ENCODE data around the gene TGFBR3.

The TGFBR3 gene

DNA sequence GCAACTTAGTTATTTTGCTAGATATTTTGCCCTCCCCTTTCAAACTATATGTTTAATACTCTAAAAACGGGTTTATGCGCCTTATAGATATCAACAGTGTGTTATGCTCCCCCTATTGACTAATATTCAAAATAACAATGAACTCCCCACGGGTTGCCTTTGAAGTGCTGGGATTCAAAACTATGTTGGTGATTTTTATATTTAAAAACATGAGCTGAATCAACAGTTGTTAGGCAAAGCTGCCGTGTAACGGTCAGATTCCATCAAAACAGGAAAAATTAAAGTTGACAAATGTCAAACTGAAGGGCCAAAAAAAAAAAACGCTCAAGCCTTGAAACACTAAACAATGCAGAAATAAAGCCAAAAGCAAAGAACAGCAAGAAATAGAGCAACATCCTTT lies 2.5 kb downstream of the TGFBR3 start:
- Histone ChIP-seq H2AFZ (ENCODE audit: insufficient read depth, low read length, poor library complexity) (no peak overlapping the region), H3K27ac (ENCODE audit: low read depth, low read length) (no peak overlapping the region), H2BK120ac (ENCODE audit: insufficient read depth, low read length, poor library complexity) (no peak overlapping the region), H3K79me2 (ENCODE audit: control insufficient read depth, insufficient read depth, low read length, poor library complexity) (peaks cover 7% of the 10 kb centered on the region), H3K14ac (ENCODE audit: low read length) (no peak overlapping the region), H3K27me3 (ENCODE audit: insufficient read depth, low read length) (peaks cover 11% of the 10 kb centered on the region), H3K4ac (ENCODE audit: low read depth, low read length) (no peak overlapping the region), H3K9ac (ENCODE audit: low read length) (no peak overlapping the region), H2BK12ac (ENCODE audit: low read length) (no peak overlapping the region), H4K12ac (ENCODE audit: low read depth, low read length) (no peak overlapping the region), H4K8ac (ENCODE audit: low read depth, low read length) (no peak overlapping the region), H3K9me3 (ENCODE audit: insufficient read depth, low read depth, low read length) (peaks cover 2% of the 10 kb centered on the region), H2BK5ac (ENCODE audit: low read depth, low read length, poor library complexity) (no peak overlapping the region), H3K79me1 (ENCODE audit: low read length) (peaks cover 7% of the 10 kb centered on the region), H3K18ac (ENCODE audit: low read length) (no peak overlapping the region), H2AK5ac (ENCODE audit: low read length) (no peak overlapping the region), H3K4me1 (ENCODE audit: control insufficient read depth in 1 of 2, insufficient read depth in 2 of 2, low read length in 2 of 2) (peaks cover 2 to 10% of the 10 kb centered on the region in 2 experiments), H3K4me2 (ENCODE audit: low read length) (no peak overlapping the region), H3K36me3 (ENCODE audit: control insufficient read depth in 1 of 2, insufficient read depth in 2 of 2, low read length in 2 of 2) (no peaks in the 10 kb centered on the region), H3K23ac (ENCODE audit: low read length) (no peak overlapping the region), H4K91ac (ENCODE audit: low read depth, low read length) (no peak overlapping the region), H3K4me3 (ENCODE audit: low read depth, low read length) (no peak overlapping the region)
- no CpG with 5 or more reads among the region's 6 CpGs for WGBS (ENCODE audit: extremely low coverage, insufficient coverage, insufficient read length)
- DNase-seq = peak in 1 of 2 donors; percentile 59

DNA sequence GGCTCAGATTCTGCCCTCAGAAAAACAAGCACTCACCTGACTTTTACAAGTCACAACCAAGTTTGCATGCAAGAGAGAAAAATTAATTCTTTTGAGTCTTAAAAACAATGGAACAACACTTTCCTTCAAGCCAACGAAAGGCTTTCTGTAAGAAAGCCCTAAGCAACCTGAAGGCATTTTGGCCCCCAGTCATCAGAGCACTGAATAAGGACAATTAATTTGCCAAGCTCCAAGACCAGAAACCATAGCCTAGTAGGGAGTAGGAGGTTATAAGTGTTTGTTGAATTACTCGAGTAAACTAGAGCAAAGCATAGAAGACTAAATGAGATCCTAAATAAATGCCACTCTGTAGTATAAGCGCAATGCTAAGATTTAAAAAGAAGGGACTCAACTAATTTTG lies 4.7 kb downstream of the TGFBR3 start:
- Histone ChIP-seq H3K23ac (ENCODE audit: low read length) (no peak overlapping the region), H3K4me2 (ENCODE audit: low read length) (no peak overlapping the region), H2BK5ac (ENCODE audit: low read depth, low read length, poor library complexity) (no peak overlapping the region), H2AK5ac (ENCODE audit: low read length) (no peak overlapping the region), H3K9ac (ENCODE audit: low read length) (no peak overlapping the region), H3K27me3 (ENCODE audit: insufficient read depth, low read length) (peaks cover 11% of the 10 kb centered on the region), H3K36me3 (ENCODE audit: control insufficient read depth in 1 of 2, insufficient read depth in 2 of 2, low read length in 2 of 2) (no peaks in the 10 kb centered on the region), H2AFZ (ENCODE audit: insufficient read depth, low read length, poor library complexity) (no peak overlapping the region), H3K18ac (ENCODE audit: low read length) (no peak overlapping the region), H3K79me1 (ENCODE audit: low read length) (peaks cover 7% of the 10 kb centered on the region), H3K4me1 (ENCODE audit: control insufficient read depth in 1 of 2, insufficient read depth in 2 of 2, low read length in 2 of 2) (peaks cover 2 to 6% of the 10 kb centered on the region in 2 experiments), H3K4ac (ENCODE audit: low read depth, low read length) (no peak overlapping the region), H4K91ac (ENCODE audit: low read depth, low read length) (no peak overlapping the region), H3K14ac (ENCODE audit: low read length) (no peak overlapping the region), H2BK120ac (ENCODE audit: insufficient read depth, low read length, poor library complexity) (no peak overlapping the region), H3K4me3 (ENCODE audit: low read depth, low read length) (no peak overlapping the region), H3K27ac (ENCODE audit: low read depth, low read length) (no peak overlapping the region), H4K8ac (ENCODE audit: low read depth, low read length) (no peak overlapping the region), H4K12ac (ENCODE audit: low read depth, low read length) (no peak overlapping the region), H3K79me2 (ENCODE audit: control insufficient read depth, insufficient read depth, low read length, poor library complexity) (peaks cover 7% of the 10 kb centered on the region), H3K9me3 (ENCODE audit: insufficient read depth, low read depth, low read length) (peaks cover 2% of the 10 kb centered on the region), H2BK12ac (ENCODE audit: low read length) (no peak overlapping the region)
- DNase-seq = no peak
- WGBS (ENCODE audit: extremely low coverage, insufficient coverage, insufficient read length) = no CpG with 5 or more reads among the region's 3 CpGs

DNA sequence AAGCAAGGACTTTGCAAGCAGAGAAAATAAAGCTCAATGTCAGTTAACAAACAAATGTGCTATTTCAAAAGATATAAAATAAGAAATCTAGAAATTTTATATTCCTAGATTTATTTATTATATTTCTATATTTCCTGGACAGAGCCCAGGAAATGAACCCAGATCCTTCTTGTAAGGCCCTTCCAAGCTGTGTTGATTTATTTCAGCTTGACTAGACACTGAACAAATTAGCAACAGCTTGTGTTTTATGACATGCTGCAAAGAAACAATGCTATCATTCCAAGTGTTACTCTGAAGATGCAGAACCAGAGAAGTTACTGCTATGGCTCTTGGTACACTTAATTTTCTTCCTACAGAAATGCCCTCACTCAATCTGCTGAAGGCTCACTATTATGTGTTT lies 6.2 kb downstream of the TGFBR3 start:
- no peak overlapping the region for H4K8ac ChIP-seq (ENCODE audit: low read depth, low read length)
- H2AK5ac ChIP-seq (ENCODE audit: low read length) = no peak overlapping the region
- no peaks in the 10 kb centered on the region for H3K36me3 ChIP-seq (ENCODE audit: control insufficient read depth in 1 of 2, insufficient read depth in 2 of 2, low read length in 2 of 2)
- H3K9me3 ChIP-seq (ENCODE audit: insufficient read depth, low read depth, low read length) = no peaks in the 10 kb centered on the region
- DNase-seq = no peak
- no peak overlapping the region for H3K4me2 ChIP-seq (ENCODE audit: low read length)
- H2BK12ac ChIP-seq (ENCODE audit: low read length) = no peak overlapping the region
- H3K9ac ChIP-seq (ENCODE audit: low read length) = no peak overlapping the region
- no peak overlapping the region for H2BK5ac ChIP-seq (ENCODE audit: low read depth, low read length, poor library complexity)
- H3K79me2 ChIP-seq (ENCODE audit: control insufficient read depth, insufficient read depth, low read length, poor library complexity) = no peaks in the 10 kb centered on the region
- no peaks in the 10 kb centered on the region for H3K79me1 ChIP-seq (ENCODE audit: low read length)
- H3K4me3 ChIP-seq (ENCODE audit: low read depth, low read length) = no peak overlapping the region
- H3K18ac ChIP-seq (ENCODE audit: low read length) = no peak overlapping the region
- H3K4me1 ChIP-seq (ENCODE audit: control insufficient read depth in 1 of 2, insufficient read depth in 2 of 2, low read length in 2 of 2) = peaks cover 0 to under 1% of the 10 kb centered on the region in 2 experiments
- H3K27ac ChIP-seq (ENCODE audit: low read depth, low read length) = no peak overlapping the region
- H3K4ac ChIP-seq (ENCODE audit: low read depth, low read length) = no peak overlapping the region
- no peak overlapping the region for H3K14ac ChIP-seq (ENCODE audit: low read length)
- no peak overlapping the region for H2AFZ ChIP-seq (ENCODE audit: insufficient read depth, low read length, poor library complexity)
- H3K27me3 ChIP-seq (ENCODE audit: insufficient read depth, low read length) = peaks cover 3% of the 10 kb centered on the region
- H2BK120ac ChIP-seq (ENCODE audit: insufficient read depth, low read length, poor library complexity) = no peak overlapping the region
- no peak overlapping the region for H4K12ac ChIP-seq (ENCODE audit: low read depth, low read length)
- no peak overlapping the region for H3K23ac ChIP-seq (ENCODE audit: low read length)
- no peak overlapping the region for H4K91ac ChIP-seq (ENCODE audit: low read depth, low read length)

DNA sequence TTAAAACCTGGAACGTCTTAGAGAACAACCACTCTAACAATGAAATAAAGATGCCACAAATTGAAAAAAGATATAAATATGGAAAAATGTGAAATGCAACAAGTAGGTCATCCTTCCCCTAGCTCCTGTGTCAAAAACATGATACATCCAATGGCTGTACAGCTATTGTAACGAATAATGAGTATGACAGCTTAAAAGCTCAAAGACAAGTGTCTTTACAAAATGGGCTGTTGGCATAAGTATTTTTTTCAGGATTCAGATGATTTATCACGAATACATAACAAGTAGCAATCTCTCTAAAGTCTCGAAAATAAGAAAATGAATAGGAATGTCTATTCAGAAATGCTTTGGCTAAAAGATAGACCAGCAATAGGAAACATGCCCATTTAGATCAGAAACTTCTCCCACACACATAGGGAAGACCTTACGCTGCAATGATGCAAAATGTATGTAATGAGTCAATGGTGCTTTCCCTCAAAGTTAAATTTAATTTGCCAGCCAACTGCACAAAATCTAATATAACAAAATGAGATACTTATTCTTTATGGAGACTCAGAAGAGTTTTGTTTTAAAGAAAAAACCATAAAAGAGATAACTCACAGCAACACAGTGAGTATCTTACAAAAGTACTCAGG lies 8.3 kb downstream of the TGFBR3 start:
- H3K9me3 ChIP-seq (ENCODE audit: insufficient read depth, low read depth, low read length) = no peaks in the 10 kb centered on the region
- no peak overlapping the region for H3K4ac ChIP-seq (ENCODE audit: low read depth, low read length)
- no peak overlapping the region for H4K91ac ChIP-seq (ENCODE audit: low read depth, low read length)
- no peak overlapping the region for H3K27ac ChIP-seq (ENCODE audit: low read depth, low read length)
- H4K8ac ChIP-seq (ENCODE audit: low read depth, low read length) = no peak overlapping the region
- H3K36me3 ChIP-seq (ENCODE audit: control insufficient read depth in 1 of 2, insufficient read depth in 2 of 2, low read length in 2 of 2) = no peaks in the 10 kb centered on the region
- H3K14ac ChIP-seq (ENCODE audit: low read length) = no peak overlapping the region
- no peak overlapping the region for H2BK5ac ChIP-seq (ENCODE audit: low read depth, low read length, poor library complexity)
- no peak overlapping the region for H4K12ac ChIP-seq (ENCODE audit: low read depth, low read length)
- H2AFZ ChIP-seq (ENCODE audit: insufficient read depth, low read length, poor library complexity) = no peak overlapping the region
- no peaks in the 10 kb centered on the region for H3K27me3 ChIP-seq (ENCODE audit: insufficient read depth, low read length)
- no peak for DNase-seq
- no peak overlapping the region for H3K23ac ChIP-seq (ENCODE audit: low read length)
- H3K79me2 ChIP-seq (ENCODE audit: control insufficient read depth, insufficient read depth, low read length, poor library complexity) = no peaks in the 10 kb centered on the region
- H3K4me2 ChIP-seq (ENCODE audit: low read length) = no peak overlapping the region
- H2AK5ac ChIP-seq (ENCODE audit: low read length) = no peak overlapping the region
- no peak overlapping the region for H3K18ac ChIP-seq (ENCODE audit: low read length)
- H2BK120ac ChIP-seq (ENCODE audit: insufficient read depth, low read length, poor library complexity) = no peak overlapping the region
- H3K9ac ChIP-seq (ENCODE audit: low read length) = no peak overlapping the region
- H3K4me3 ChIP-seq (ENCODE audit: low read depth, low read length) = no peak overlapping the region
- no peak overlapping the region for H2BK12ac ChIP-seq (ENCODE audit: low read length)
- no CpG with 5 or more reads among the region's 5 CpGs for WGBS (ENCODE audit: extremely low coverage, insufficient coverage, insufficient read length)
- H3K4me1 ChIP-seq (ENCODE audit: control insufficient read depth in 1 of 2, insufficient read depth in 2 of 2, low read length in 2 of 2) = no peaks in the 10 kb centered on the region
- H3K79me1 ChIP-seq (ENCODE audit: low read length) = no peaks in the 10 kb centered on the region

All from trophoblast cell (in vitro differentiated cells and primary cell).